Breast epithelium (tissue), 3 donors: ENCODE results near the gene GOLGA7B.

Source experiments
- CTCF ChIP-seq, 3 donors: fragments of 450-650 bp; IDR thresholded peaks; one replicate each; pipeline ENCODE4 v1.5.1; 2016 to 2017; ENCODE audit warnings: antibody characterized with exemption in 3 of 3, mild to moderate bottlenecking in 3 of 3, moderate library complexity in 3 of 3
- POLR2A ChIP-seq: fragments of 450-650 bp; IDR thresholded peaks from one replicate; pipeline ENCODE4 v1.6.1; 2016; ENCODE audit warnings: antibody characterized with exemption, mild to moderate bottlenecking, moderate library complexity
- POLR2AphosphoS5 ChIP-seq, 3 donors: sonication (generic); formaldehyde crosslinking; IDR thresholded peaks; one replicate each; pipeline ENCODE4 v1.6.1; 2017; ENCODE audit warnings: antibody characterized with exemption in 3 of 3

DNA sequence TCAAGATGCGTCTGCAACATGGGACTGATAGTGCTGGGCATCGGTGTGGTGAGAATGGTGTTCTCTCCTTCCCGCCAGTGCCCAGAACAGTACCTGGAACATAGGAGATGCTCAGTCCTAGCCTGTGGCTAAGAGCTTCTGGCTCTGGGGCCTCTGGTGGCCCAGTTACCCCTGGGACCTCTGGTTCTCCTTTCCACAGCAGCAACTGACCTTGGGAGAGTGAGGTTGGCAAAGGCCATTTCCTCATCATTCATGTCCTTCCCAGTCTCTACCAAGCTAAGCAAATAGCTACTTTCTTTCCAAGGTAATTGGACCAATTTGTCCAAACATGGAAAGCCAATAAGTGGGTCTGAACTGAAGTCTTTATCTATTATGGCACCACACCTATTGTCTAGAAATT, 11.6 kb upstream of the GOLGA7B start:
- no peak for TF ChIP-seq CTCF (IDR thresholded peaks at IDR 0.05)
- no peak for TF ChIP-seq POLR2AphosphoS5 (IDR thresholded peaks at IDR 0.05)
- no peak for TF ChIP-seq POLR2A
